Measurements from ENCODE around the gene LCE1E.

LCE1E gene

DNA sequence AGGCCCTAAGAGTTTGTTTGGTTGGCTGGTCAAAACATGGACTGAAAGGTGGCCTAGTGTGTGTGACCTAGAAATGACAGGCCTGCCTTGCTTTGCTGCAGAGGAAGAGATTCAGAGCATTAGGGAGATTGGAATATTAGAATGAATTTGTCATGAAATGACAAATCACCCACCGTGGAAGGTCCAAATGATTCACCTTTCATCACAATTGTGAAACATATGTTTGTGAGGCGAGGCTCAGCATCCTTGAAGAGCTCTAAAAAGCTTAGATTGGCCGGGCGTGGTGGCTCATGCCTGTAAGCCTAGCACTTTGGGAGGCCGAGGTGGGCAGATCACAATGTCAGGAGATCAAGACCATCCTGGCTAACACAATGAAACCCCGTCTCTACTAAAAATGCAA lies 31.3 kb downstream of the LCE1E start:
- Histone ChIP-seq H3K4me1 (ENCODE audit: low read length) (no peaks in the 10 kb centered on the region), H4K20me1 (ENCODE audit: insufficient read depth, low read length) (no peaks in the 10 kb centered on the region), H3F3A (ENCODE audit: insufficient read depth, low read length) (no peaks in the 10 kb centered on the region)

GRCh38 chr1:152823294-152823693 lies 37.2 kb downstream of the LCE1E start:
- Histone ChIP-seq H3K27me3 (replicated peaks; ENCODE audit: insufficient read depth, low read length) (no peaks in the 10 kb centered on the region), H2AFZ (ENCODE audit: low read length) (0 out of 2 replicates have a peak overlapping the region, but pooled peaks have one; percentile 4), H3K36me3 (replicated peaks; ENCODE audit: insufficient read depth, low read length) (no peaks in the 10 kb centered on the region), H4K20me1 (ENCODE audit: insufficient read depth, low read length) (no peaks in the 10 kb centered on the region), H3K9me3 (replicated peaks; ENCODE audit: insufficient read depth, low read length) (no peaks in the 10 kb centered on the region), H3K4me1 (ENCODE audit: low read length) (no peaks in the 10 kb centered on the region), H3K4me3 (ENCODE audit: low read length) (no peak overlapping the region), H3K79me2 (ENCODE audit: low read length) (no peaks in the 10 kb centered on the region), H3K27ac (ENCODE audit: low read length) (no peak overlapping the region), H3K9me2 (replicated peaks; ENCODE audit: insufficient read depth, low read length) (no peaks in the 10 kb centered on the region), H3F3A (ENCODE audit: insufficient read depth, low read length) (no peaks in the 10 kb centered on the region), H3K4me2 (ENCODE audit: low read depth, low read length) (no peak overlapping the region), H3K9ac (ENCODE audit: low read length) (no peak overlapping the region)
- DNase-seq = no peak
- TF ChIP-seq EZH2 (optimal IDR thresholded peaks at IDR 0.05; ENCODE audit: low read depth, low read length) = no peak
- no peak for TF ChIP-seq EZH2phosphoT487 (IDR thresholded peaks at IDR 0.05; ENCODE audit: low read length)
- TF ChIP-seq, protein P1, sequence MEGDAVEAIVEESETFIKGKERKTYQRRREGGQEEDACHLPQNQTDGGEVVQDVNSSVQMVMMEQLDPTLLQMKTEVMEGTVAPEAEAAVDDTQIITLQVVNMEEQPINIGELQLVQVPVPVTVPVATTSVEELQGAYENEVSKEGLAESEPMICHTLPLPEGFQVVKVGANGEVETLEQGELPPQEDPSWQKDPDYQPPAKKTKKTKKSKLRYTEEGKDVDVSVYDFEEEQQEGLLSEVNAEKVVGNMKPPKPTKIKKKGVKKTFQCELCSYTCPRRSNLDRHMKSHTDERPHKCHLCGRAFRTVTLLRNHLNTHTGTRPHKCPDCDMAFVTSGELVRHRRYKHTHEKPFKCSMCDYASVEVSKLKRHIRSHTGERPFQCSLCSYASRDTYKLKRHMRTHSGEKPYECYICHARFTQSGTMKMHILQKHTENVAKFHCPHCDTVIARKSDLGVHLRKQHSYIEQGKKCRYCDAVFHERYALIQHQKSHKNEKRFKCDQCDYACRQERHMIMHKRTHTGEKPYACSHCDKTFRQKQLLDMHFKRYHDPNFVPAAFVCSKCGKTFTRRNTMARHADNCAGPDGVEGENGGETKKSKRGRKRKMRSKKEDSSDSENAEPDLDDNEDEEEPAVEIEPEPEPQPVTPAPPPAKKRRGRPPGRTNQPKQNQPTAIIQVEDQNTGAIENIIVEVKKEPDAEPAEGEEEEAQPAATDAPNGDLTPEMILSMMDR (IDR thresholded peaks at IDR 0.05; ENCODE audit: low read length) = no peak

More for the DNA sequence above, 31.3 kb downstream of the LCE1E start:
- TF ChIP-seq EZH2 (optimal IDR thresholded peaks at IDR 0.05; ENCODE audit: low read depth, low read length) (no peak), EZH2phosphoT487 (IDR thresholded peaks at IDR 0.05; ENCODE audit: low read length) (no peak)
- TF ChIP-seq, protein P1 (IDR thresholded peaks at IDR 0.05; ENCODE audit: low read length) = no peak
- no peaks in the 10 kb centered on the region for H3K27me3 ChIP-seq (replicated peaks; ENCODE audit: insufficient read depth, low read length)
- no peak overlapping the region for H3K9ac ChIP-seq (ENCODE audit: low read length)
- H3K4me3 ChIP-seq (ENCODE audit: low read length) = no peak overlapping the region
- no peak overlapping the region; the same call in 1 of the 2 replicates for H2AFZ ChIP-seq (ENCODE audit: low read length)
- H3K9me2 ChIP-seq (replicated peaks; ENCODE audit: insufficient read depth, low read length) = no peaks in the 10 kb centered on the region
- no peaks in the 10 kb centered on the region for H3K79me2 ChIP-seq (ENCODE audit: low read length)
- H3K4me2 ChIP-seq (ENCODE audit: low read depth, low read length) = no peak overlapping the region
- DNase-seq = no peak
- no peaks in the 10 kb centered on the region for H3K9me3 ChIP-seq (replicated peaks; ENCODE audit: insufficient read depth, low read length)
- H3K36me3 ChIP-seq (replicated peaks; ENCODE audit: insufficient read depth, low read length) = no peaks in the 10 kb centered on the region
- H3K27ac ChIP-seq (ENCODE audit: low read length) = no peak overlapping the region

- Histone ChIP-seq H3K27me3 (replicated peaks; ENCODE audit: insufficient read depth, low read length) (no peaks in the 10 kb centered on the region), H3F3A (ENCODE audit: insufficient read depth, low read length) (no peaks in the 10 kb centered on the region), H3K79me2 (ENCODE audit: low read length) (no peaks in the 10 kb centered on the region), H3K36me3 (replicated peaks; ENCODE audit: insufficient read depth, low read length) (no peaks in the 10 kb centered on the region), H3K4me1 (ENCODE audit: low read length) (no peaks in the 10 kb centered on the region), H3K9me3 (replicated peaks; ENCODE audit: insufficient read depth, low read length) (no peaks in the 10 kb centered on the region), H2AFZ (ENCODE audit: low read length) (no peak overlapping the region), H3K9me2 (replicated peaks; ENCODE audit: insufficient read depth, low read length) (no peaks in the 10 kb centered on the region), H3K27ac (ENCODE audit: low read length) (no peak overlapping the region), H3K4me2 (ENCODE audit: low read depth, low read length) (no peak overlapping the region), H3K9ac (ENCODE audit: low read length) (no peak overlapping the region), H4K20me1 (ENCODE audit: insufficient read depth, low read length) (no peaks in the 10 kb centered on the region), H3K4me3 (ENCODE audit: low read length) (no peak overlapping the region)
- no peak for TF ChIP-seq EZH2 (optimal IDR thresholded peaks at IDR 0.05; ENCODE audit: low read depth, low read length)
- TF ChIP-seq EZH2phosphoT487 (IDR thresholded peaks at IDR 0.05; ENCODE audit: low read length) = no peak
- TF ChIP-seq, protein P1 (IDR thresholded peaks at IDR 0.05; ENCODE audit: low read length) = no peak
- no peak for DNase-seq
Observed at GRCh38 chr1:152824964-152825363, 38.9 kb downstream of the LCE1E start.

Measured in MM.1S (cell line).